GM23248 (cell line): ENCODE data around the gene KNCN.

Experiments
- EZH2 ChIP-seq: fragments of 200-600 bp; sonication (generic); IDR thresholded peaks from 2 replicates; pipeline ENCODE4 v1.6.1; 2018; ENCODE audit warnings: antibody characterized with exemption, mild to moderate bottlenecking; ENCODE audit not compliant: insufficient read depth, poor library complexity, severe bottlenecking
- EZH2phosphoT487 ChIP-seq: fragments of 200-600 bp; sonication (generic); IDR thresholded peaks from 2 replicates; pipeline ENCODE4 v1.6.1; 2018; ENCODE audit warnings: antibody characterized with exemption, moderate library complexity, mild to moderate bottlenecking, low read depth; ENCODE audit not compliant: insufficient read depth

DNA sequence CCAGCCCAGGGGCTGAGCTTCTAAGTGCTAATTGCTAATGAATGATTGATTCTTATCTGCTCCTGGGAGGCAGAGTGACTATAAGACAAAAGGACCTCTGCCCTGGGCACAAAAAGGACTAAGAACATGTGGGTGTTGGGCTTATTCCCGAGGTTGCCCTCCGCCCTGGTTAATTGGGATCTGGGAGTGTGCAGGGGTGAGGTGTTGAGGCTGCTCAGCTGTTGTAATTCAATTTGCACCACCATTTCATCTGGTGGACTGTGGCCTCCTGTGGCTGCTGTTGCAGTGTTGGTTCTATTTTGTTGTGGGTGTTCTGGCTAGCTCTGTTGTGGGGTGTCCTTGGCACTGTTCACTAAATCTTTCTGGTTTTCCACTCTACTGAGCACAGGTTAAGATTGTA, 13.3 kb downstream of the KNCN start:
- TF ChIP-seq EZH2 (no peak), EZH2phosphoT487 (no peak)
